RWPE2 (cell line): ENCODE results near the gene ADIPOR1.
A peak's percentile ranks its signal among the peaks of the same experiment; 100 is the strongest.

ENCODE experiments used
- ATAC-seq: fragments of 200-7000 bp; cut with Tn5 transposase; 3 replicates; pipeline ENCODE4 v1.9.1; 2021; ENCODE audit warnings: low read depth
- DNase-seq: peaks from one replicate; pipeline ENCODE4 v3.0.0-alpha.2; 2020; ENCODE audit warnings: low spot score
- H3K27ac ChIP-seq: fragments of 450-650 bp; 2 replicates; pipeline ENCODE4 v1.5.1; 2017; ENCODE audit warnings: mild to moderate bottlenecking; ENCODE audit not compliant: poor library complexity, severe bottlenecking
- H3K27me3 ChIP-seq: fragments of 250-450 bp; sonication (Bioruptor Pico); 2 replicates; pipeline ENCODE4 v1.5.1; 2021; ENCODE audit warnings: mild to moderate bottlenecking, moderate library complexity; ENCODE audit not compliant: insufficient read depth, poor library complexity, severe bottlenecking
- H3K36me3 ChIP-seq: fragments of 250-450 bp; sonication (Bioruptor Pico); 2 replicates; pipeline ENCODE4 v1.5.1; 2020; ENCODE audit warnings: low read depth, mild to moderate bottlenecking, moderate library complexity
- H3K4me1 ChIP-seq: fragments of 250-450 bp; sonication (Bioruptor Pico); 2 replicates; pipeline ENCODE4 v1.5.1; 2021; ENCODE audit warnings: mild to moderate bottlenecking, moderate library complexity; ENCODE audit not compliant: insufficient read depth, poor library complexity, severe bottlenecking
- H3K4me3 ChIP-seq: fragments of 250-450 bp; sonication (Bioruptor Pico); 2 replicates; pipeline ENCODE4 v1.5.1; 2021; ENCODE audit warnings: mild to moderate bottlenecking, moderate library complexity; ENCODE audit not compliant: severe bottlenecking
- H3K9me3 ChIP-seq: fragments of 250-450 bp; sonication (Bioruptor Pico); 2 replicates; pipeline ENCODE4 v1.5.1; 2021; ENCODE audit warnings: mild to moderate bottlenecking, moderate library complexity; ENCODE audit not compliant: severe bottlenecking
- TF ChIP-seq, protein P1 (sequence below): fragments of 450-650 bp; IDR thresholded peaks from one replicate; pipeline ENCODE4 v1.5.1; 2017; ENCODE audit warnings: mild to moderate bottlenecking, moderate library complexity; ENCODE audit not compliant: poor library complexity, severe bottlenecking

ADIPOR1 gene

GRCh38 chr1:202982715-202983430 lies 24.8 kb upstream of the ADIPOR1 start:
- DNase-seq: no peak
- TF ChIP-seq, protein P1, sequence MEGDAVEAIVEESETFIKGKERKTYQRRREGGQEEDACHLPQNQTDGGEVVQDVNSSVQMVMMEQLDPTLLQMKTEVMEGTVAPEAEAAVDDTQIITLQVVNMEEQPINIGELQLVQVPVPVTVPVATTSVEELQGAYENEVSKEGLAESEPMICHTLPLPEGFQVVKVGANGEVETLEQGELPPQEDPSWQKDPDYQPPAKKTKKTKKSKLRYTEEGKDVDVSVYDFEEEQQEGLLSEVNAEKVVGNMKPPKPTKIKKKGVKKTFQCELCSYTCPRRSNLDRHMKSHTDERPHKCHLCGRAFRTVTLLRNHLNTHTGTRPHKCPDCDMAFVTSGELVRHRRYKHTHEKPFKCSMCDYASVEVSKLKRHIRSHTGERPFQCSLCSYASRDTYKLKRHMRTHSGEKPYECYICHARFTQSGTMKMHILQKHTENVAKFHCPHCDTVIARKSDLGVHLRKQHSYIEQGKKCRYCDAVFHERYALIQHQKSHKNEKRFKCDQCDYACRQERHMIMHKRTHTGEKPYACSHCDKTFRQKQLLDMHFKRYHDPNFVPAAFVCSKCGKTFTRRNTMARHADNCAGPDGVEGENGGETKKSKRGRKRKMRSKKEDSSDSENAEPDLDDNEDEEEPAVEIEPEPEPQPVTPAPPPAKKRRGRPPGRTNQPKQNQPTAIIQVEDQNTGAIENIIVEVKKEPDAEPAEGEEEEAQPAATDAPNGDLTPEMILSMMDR: no peak
- Histone ChIP-seq H3K36me3 (no peaks in the 10 kb centered on the region), H3K9me3 (no peaks in the 10 kb centered on the region), H3K27me3 (no peaks in the 10 kb centered on the region), H3K27ac (no peak overlapping the region), H3K4me1 (no peaks in the 10 kb centered on the region), H3K4me3 (no peak overlapping the region)
- ATAC-seq: peak; percentile 44; the same call in 1 of the 3 replicates

GRCh38 chr1:202981939-202982338 lies 23.8 kb upstream of the ADIPOR1 start:
- no peak for DNase-seq
- Histone ChIP-seq H3K9me3 (no peaks in the 10 kb centered on the region), H3K36me3 (no peaks in the 10 kb centered on the region), H3K4me1 (no peaks in the 10 kb centered on the region), H3K27ac (no peak overlapping the region), H3K4me3 (no peak overlapping the region), H3K27me3 (no peaks in the 10 kb centered on the region)
- no peak for ATAC-seq
- TF ChIP-seq, protein P1: no peak

GRCh38 chr1:202979459-202979858 lies 21.3 kb upstream of the ADIPOR1 start:
- Histone ChIP-seq H3K27me3 (no peaks in the 10 kb centered on the region), H3K9me3 (no peaks in the 10 kb centered on the region), H3K4me3 (no peak overlapping the region)

GRCh38 chr1:202976633-202977032 lies 18.5 kb upstream of the ADIPOR1 start:
- no peak for DNase-seq
- no peaks in the 10 kb centered on the region for H3K9me3 ChIP-seq
- H3K36me3 ChIP-seq: no peaks in the 10 kb centered on the region
- H3K4me3 ChIP-seq: no peak overlapping the region
- no peak overlapping the region for H3K27ac ChIP-seq
- no peaks in the 10 kb centered on the region for H3K27me3 ChIP-seq
- H3K4me1 ChIP-seq: no peaks in the 10 kb centered on the region
- ATAC-seq: no peak
- TF ChIP-seq, protein P1: no peak

More at GRCh38 chr1:202979459-202979858, 21.3 kb upstream of the ADIPOR1 start:
- TF ChIP-seq, protein P1: no peak
- Histone ChIP-seq H3K4me1 (no peaks in the 10 kb centered on the region), H3K36me3 (no peaks in the 10 kb centered on the region), H3K27ac (no peak overlapping the region)
- DNase-seq: no peak
- ATAC-seq: no peak

DNA sequence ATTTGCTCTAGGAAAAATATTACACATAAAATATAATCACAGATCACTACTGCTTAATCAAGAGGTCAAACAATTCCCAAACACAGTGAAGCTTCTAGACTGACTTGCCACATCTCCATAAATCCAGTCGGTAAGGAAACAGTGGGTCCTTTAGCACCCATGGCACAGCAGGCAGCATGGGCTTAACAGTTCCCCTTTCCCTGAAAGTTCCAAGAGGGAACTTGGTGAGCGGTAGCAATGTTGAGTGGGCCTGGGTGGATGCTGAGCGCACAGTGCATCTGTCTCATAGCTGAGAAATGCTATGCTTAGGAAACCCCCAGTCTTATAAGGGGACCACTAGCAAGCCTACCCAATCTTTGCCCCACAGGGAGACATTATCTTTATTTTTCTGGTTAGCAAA lies 16.7 kb upstream of the ADIPOR1 start:
- no peaks in the 10 kb centered on the region for H3K9me3 ChIP-seq
- no peaks in the 10 kb centered on the region for H3K36me3 ChIP-seq
- H3K4me1 ChIP-seq: no peaks in the 10 kb centered on the region
- H3K27ac ChIP-seq: no peak overlapping the region
- no peak overlapping the region for H3K4me3 ChIP-seq
- TF ChIP-seq, protein P1: no peak
- DNase-seq (no peak), ATAC-seq (no peak)
- H3K27me3 ChIP-seq: no peaks in the 10 kb centered on the region
